Thyroid gland (tissue), 4 donors: ENCODE measurements around the gene WDR37.

Experiments
- CTCF ChIP-seq, 6 experiments: fragments of 200-600 bp in 3 of 6; fragments of 450-650 bp in 3 of 6; sonication (generic) in 3 of 6; IDR thresholded peaks; one replicate each; pipeline ENCODE4 v1.5.1; 2016 to 2019; ENCODE audit warnings: antibody characterized with exemption in 6 of 6, mild to moderate bottlenecking in 2 of 6, inconsistent platforms in 1 of 6, moderate library complexity in 1 of 6
- POLR2A ChIP-seq, 2 donors: fragments of 450-650 bp; IDR thresholded peaks; one replicate each; pipeline ENCODE4 v1.6.1; 2017; ENCODE audit warnings: antibody characterized with exemption in 2 of 2, mild to moderate bottlenecking in 2 of 2, moderate library complexity in 1 of 2

DNA sequence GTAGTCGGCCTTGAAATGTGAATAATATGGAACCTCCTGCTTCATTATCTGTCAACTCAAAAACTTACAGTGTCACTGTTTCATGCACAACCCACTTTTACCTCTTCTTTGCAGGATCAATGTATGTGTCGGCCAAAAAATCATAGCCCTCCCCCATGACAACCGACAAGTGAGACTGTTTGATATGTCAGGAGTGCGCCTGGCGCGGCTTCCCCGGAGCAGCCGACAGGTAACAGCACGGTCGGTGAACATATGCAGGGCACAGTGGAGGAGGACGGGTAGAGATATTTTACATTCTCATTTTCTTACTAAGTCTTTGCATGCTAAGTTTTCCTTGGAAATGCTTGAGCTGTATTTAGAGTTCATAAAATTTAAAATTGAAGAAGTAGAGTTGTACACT is 68.6 kb downstream of the WDR37 start:
- TF ChIP-seq CTCF (IDR thresholded peaks at IDR 0.05) (no peak), POLR2A (IDR thresholded peaks at IDR 0.05) (no peak)
